Effector memory CD4-positive, alpha-beta T cell (primary cell): ENCODE results near the gene CALM1.

ENCODE experiments used
- DNase-seq, 3 donors: peaks; one replicate each; pipeline ENCODE4 v3.0.0-alpha.2; 2020
- H3K27ac ChIP-seq: 2 replicates; pipeline ENCODE4 v1.7.0; 2013; ENCODE audit warnings: mild to moderate bottlenecking, low read length, moderate library complexity; ENCODE audit not compliant: insufficient read depth, poor library complexity, severe bottlenecking
- H3K27me3 ChIP-seq: replicated peaks from 2 replicates; pipeline ENCODE4 v1.7.0; 2013; ENCODE audit warnings: mild to moderate bottlenecking, low read length; ENCODE audit not compliant: insufficient read depth, control insufficient read depth, poor library complexity, severe bottlenecking
- H3K36me3 ChIP-seq: 2 replicates; pipeline ENCODE4 v1.7.0; 2013; ENCODE audit warnings: mild to moderate bottlenecking, low read length, moderate library complexity; ENCODE audit not compliant: control insufficient read depth, insufficient read depth
- H3K4me1 ChIP-seq: 2 replicates; pipeline ENCODE4 v1.7.0; 2013; ENCODE audit warnings: low read length, mild to moderate bottlenecking; ENCODE audit not compliant: control insufficient read depth, insufficient read depth, poor library complexity, severe bottlenecking
- H3K4me3 ChIP-seq: 2 replicates; pipeline ENCODE4 v1.7.0; 2013; ENCODE audit warnings: low read length, low read depth, mild to moderate bottlenecking; ENCODE audit not compliant: insufficient read depth, poor library complexity, severe bottlenecking
- H3K9me3 ChIP-seq: 2 replicates; pipeline ENCODE4 v1.7.0; 2013; ENCODE audit warnings: mild to moderate bottlenecking, low read length, moderate library complexity; ENCODE audit not compliant: control insufficient read depth

CALM1 gene

DNA sequence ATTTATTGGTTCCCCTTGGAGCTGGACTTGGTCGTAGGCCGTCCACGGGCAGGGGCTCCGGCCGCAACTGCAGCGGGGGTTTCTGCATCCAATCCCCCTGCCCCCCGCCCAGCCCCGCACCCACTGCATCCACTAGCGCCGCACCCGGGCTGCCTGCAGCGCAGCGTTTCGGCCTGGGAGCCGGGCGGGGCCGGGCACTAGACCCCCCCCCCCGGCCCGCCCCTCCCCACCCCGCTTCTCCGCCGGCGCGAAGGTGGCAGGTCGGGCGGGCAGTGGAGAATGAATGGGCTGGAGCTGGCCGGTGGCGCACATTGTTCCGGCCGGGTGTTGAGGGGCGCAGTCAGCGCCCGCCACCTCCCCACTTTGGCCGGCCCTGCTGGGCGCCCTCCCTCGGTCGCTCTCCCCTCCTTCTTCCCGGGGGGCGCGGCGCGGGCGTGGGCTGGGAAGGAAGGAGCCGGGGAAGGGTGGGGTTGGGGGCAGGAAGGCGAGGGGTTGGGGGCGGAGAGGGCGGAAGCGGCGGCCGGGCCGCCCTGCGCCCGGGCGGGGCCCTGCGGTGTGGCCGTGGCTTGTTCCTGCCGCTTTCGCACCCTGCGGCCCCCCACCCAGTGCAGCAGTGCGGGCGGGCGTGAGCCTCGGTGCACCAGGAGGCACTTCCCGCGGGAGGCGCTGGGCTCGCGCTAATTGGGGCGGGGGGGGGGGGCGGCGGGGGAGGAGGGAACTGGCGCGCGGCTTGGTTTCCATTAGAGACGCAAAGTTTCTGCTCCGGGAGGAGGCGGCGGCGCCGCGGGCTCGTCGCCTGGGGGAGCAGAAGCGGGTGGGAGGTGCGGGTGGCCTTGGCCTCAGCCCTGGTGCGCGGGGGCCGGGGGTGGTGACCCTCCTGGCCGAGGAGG, 841 bp downstream of the CALM1 start:
- H3K27ac ChIP-seq = peak overlapping the region; percentile 78
- peaks cover 28% of the 10 kb centered on the region for H3K36me3 ChIP-seq
- H3K9me3 ChIP-seq = no peaks in the 10 kb centered on the region
- peak overlapping the region; percentile 89 for H3K4me3 ChIP-seq
- no peaks in the 10 kb centered on the region for H3K27me3 ChIP-seq
- peaks cover 39% of the 10 kb centered on the region for H3K4me1 ChIP-seq
- DNase-seq = peak; percentile 56 to 62 (median 59)

DNA sequence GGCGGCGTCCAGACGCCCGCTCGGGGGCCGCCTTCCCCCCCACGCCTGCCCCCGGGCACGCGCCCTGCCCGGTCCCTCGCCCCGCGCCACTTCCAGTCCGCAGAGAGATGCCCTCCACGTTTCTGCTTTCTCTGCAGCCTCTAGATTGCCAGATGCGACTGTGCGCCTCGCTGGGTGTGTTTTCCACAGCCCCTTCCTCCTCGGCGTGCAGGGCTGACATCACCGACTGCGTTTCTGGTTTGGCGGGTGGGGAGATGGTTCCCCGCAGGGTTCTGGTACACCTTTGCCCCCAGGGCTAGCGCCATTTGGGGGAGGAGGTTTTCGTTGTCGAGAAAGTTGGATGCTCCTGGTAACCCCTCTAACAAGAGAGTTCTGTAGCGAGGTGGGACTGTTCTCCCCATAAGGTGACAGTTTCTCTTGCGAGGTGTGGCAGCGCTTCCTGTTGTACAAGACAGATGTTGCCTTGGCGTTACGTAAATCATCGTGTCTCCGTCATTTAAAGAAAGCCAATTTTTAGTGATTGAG, 1.5 kb downstream of the CALM1 start:
- Histone ChIP-seq H3K27ac (peak overlapping the region; percentile 78), H3K27me3 (no peaks in the 10 kb centered on the region), H3K4me1 (peaks cover 46% of the 10 kb centered on the region), H3K36me3 (peaks cover 35% of the 10 kb centered on the region), H3K9me3 (no peaks in the 10 kb centered on the region), H3K4me3 (peak overlapping the region; percentile 89)
- peak; percentile 47 to 58 (median 50) for DNase-seq

DNA sequence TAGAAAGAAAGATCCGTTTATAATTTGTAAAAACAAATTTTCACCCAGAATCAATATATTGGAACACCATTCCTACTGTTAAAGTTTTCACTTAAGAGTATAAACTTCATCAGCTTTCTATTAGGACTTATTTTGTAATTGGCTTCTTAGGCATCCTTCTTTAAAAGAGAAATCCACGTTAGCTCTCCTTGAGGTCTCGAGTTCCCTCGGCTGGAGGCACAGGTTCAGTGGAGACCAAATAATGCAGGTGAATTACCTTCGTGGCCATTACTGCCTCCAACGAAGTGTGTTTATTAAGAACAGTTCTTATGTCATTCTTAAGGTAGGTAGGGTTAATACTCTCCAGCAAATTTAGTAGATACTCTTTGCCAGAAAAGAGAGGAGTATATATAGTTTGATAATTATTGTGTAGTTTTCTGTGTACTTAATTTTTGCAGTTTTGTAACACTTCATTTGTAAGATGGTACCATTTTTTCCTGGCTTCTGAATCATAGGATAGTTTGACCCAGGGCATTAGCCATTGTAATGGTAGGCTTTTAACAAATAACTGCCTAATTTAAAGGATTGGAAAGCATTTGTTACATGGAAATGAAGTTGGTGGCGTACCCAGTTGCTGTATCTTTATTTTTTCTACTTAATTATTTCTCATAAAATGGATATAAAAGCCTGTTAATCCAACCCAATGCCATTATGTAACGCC, 2.2 kb downstream of the CALM1 start:
- DNase-seq = no peak
- Histone ChIP-seq H3K36me3 (peaks cover 42% of the 10 kb centered on the region), H3K9me3 (no peaks in the 10 kb centered on the region), H3K4me1 (peaks cover 46% of the 10 kb centered on the region), H3K27me3 (no peaks in the 10 kb centered on the region), H3K27ac (peak overlapping the region; percentile 78), H3K4me3 (peak overlapping the region; percentile 89)

DNA sequence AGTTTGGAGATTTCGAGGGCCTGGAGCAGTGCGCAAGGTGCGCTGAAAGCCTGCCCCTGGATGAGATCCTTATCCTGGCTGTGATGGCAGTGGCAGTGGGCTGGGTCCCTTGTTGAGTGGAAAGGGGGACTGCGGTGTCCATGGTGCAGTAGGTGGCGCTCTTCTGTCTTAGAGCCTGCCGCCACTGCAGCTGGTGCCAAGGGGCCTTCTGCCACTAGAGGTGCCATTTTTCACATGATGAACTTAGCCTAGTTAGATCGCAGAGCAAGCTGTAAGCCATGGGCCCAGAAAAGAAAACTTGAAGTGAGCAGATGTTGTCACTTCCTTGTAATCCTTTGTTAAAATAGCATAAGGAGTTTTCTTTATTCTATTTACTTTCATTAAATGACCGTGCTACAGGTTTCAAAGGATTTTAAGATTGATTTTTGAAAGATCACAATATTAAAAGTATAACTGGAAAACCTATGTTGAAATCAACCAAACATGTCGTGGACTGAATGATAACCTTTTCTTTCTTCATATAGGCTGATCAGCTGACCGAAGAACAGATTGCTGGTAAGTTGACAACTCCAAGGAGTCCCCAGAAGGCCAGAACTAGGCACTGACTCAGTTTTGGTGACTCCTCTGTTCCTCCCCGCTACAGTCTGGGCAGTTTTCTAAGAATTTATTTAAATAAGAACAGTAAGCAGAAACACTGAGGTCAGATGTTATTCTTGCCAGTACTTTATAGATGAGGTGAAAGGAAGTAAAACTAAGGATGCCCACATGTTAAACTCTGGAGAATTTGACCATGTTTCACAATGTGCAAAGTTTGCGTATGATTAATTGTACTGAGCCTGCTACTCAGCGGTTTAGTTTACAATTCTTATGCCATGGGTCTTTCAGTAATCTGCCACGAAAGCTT, 3.0 kb downstream of the CALM1 start:
- Histone ChIP-seq H3K9me3 (no peaks in the 10 kb centered on the region), H3K4me3 (peak overlapping the region; percentile 89), H3K36me3 (peaks cover 50% of the 10 kb centered on the region), H3K4me1 (peaks cover 46% of the 10 kb centered on the region), H3K27ac (peak overlapping the region; percentile 78), H3K27me3 (no peaks in the 10 kb centered on the region)
- peak; percentile 69 to 81 (median 73) for DNase-seq

DNA sequence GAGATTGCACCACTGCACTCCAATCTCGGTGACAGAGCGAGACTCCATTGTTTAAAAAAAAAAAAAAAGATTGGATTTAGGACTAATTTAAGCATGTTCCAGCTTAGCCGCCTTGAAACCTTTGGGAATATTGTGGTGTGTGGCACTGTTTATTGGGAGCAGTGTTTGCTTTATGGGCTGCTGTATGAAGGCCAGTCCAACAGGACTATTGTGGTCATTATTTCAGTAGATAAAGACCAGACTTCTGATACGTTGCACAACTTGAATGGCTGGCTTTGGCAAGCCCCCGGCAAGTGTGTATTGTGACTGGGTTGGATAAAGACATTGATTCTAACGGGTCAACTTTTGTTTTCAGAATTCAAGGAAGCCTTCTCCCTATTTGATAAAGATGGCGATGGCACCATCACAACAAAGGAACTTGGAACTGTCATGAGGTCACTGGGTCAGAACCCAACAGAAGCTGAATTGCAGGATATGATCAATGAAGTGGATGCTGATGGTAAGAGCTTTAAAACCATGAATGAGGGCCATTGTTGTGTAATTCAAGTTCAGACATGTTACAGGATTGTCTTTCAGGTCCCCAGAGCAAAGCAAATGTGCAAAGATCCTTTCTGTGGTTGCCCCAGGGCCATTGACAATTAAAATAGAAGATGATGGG, 4.2 kb downstream of the CALM1 start:
- H3K27me3 ChIP-seq = no peaks in the 10 kb centered on the region
- no peak overlapping the region for H3K27ac ChIP-seq
- no peaks in the 10 kb centered on the region for H3K9me3 ChIP-seq
- no peak for DNase-seq
- peaks cover 46% of the 10 kb centered on the region for H3K4me1 ChIP-seq
- peaks cover 62% of the 10 kb centered on the region for H3K36me3 ChIP-seq
- no peak overlapping the region for H3K4me3 ChIP-seq

DNA sequence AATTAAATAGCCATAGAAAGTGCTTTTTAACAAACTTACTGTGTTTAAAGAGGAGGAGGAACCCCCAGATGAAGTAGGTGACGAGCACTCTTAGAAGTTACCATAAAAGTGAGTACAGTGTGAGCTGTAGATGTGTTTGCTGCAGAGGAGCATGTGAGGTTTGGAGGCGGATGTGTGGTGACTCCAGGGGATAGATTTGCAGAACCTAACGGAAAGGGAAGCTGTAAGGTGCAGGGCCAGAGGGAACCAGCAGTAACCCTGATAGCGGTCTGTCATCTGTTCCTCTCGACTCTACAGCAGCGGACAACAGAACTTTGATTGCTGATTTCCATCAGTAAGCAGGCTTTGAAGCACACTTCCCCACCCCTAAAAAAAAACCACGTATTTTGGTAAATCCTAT, 5.2 kb downstream of the CALM1 start:
- Histone ChIP-seq H3K4me1 (peaks cover 42% of the 10 kb centered on the region), H3K27ac (no peak overlapping the region), H3K36me3 (peaks cover 70% of the 10 kb centered on the region), H3K9me3 (no peaks in the 10 kb centered on the region), H3K27me3 (no peaks in the 10 kb centered on the region), H3K4me3 (no peak overlapping the region)
- no peak for DNase-seq

DNA sequence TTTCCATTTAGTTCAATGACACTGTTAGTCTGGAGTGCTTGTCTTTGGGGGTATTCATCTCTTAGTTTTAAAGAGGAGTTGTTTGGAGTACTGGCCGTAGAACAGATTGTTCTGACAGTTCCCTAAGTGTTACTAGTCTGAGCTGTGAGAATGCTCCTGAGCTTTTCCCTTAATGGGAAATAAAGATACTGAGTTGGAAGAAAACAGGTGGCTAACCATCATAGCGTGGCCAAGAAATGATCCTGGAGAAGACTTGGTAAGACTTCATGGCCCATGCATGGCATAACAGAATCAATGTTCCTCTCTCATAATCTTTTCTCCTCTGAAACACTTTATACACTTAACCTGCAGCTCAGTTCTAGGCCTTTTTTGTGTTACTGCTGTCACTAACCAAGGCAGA, 6.2 kb downstream of the CALM1 start:
- Histone ChIP-seq H3K9me3 (no peaks in the 10 kb centered on the region), H3K36me3 (peaks cover 70% of the 10 kb centered on the region), H3K27ac (peak overlapping the region; percentile 7), H3K27me3 (no peaks in the 10 kb centered on the region), H3K4me3 (no peak overlapping the region), H3K4me1 (peaks cover 42% of the 10 kb centered on the region)
- no peak for DNase-seq

DNA sequence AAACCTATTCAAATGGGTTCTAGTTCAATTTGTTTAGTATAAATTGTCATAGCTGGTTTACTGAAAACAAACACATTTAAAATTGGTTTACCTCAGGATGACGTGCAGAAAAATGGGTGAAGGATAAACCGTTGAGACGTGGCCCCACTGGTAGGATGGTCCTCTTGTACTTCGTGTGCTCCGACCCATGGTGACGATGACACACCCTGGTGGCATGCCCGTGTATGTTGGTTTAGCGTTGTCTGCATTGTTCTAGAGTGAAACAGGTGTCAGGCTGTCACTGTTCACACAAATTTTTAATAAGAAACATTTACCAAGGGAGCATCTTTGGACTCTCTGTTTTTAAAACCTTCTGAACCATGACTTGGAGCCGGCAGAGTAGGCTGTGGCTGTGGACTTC, 8.3 kb downstream of the CALM1 start:
- DNase-seq = no peak
- H3K36me3 ChIP-seq = peaks cover 67% of the 10 kb centered on the region
- peaks cover 30% of the 10 kb centered on the region for H3K4me1 ChIP-seq

DNA sequence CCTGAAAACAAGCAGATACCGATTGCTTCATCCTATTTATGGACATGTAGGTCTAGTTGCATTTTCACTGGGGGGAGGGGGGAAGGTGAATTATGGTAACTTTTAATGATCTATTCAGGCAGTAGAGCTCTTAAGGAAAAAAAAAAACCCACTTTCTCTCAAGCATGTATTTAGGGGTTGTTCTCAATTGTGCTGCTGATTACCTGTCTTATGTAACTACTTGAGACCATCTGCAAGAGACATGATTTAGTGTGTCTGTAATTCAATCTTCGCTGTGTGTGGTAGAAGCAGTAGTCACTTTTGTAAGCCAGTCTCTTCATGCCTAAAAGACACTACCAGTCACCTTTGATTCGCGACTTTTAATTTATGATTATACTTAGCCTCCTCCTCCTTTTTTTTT, 8.9 kb downstream of the CALM1 start:
- no peak for DNase-seq
- Histone ChIP-seq H3K4me1 (peaks cover 24% of the 10 kb centered on the region), H3K9me3 (no peaks in the 10 kb centered on the region), H3K4me3 (no peak overlapping the region), H3K36me3 (peaks cover 61% of the 10 kb centered on the region), H3K27ac (no peak overlapping the region), H3K27me3 (no peaks in the 10 kb centered on the region)

More for the DNA sequence above, 8.3 kb downstream of the CALM1 start:
- Histone ChIP-seq H3K27ac (no peak overlapping the region), H3K27me3 (no peaks in the 10 kb centered on the region), H3K9me3 (no peaks in the 10 kb centered on the region), H3K4me3 (no peak overlapping the region)
